ENCODE data around the gene ATPAF2.

Gene ATPAF2

DNA sequence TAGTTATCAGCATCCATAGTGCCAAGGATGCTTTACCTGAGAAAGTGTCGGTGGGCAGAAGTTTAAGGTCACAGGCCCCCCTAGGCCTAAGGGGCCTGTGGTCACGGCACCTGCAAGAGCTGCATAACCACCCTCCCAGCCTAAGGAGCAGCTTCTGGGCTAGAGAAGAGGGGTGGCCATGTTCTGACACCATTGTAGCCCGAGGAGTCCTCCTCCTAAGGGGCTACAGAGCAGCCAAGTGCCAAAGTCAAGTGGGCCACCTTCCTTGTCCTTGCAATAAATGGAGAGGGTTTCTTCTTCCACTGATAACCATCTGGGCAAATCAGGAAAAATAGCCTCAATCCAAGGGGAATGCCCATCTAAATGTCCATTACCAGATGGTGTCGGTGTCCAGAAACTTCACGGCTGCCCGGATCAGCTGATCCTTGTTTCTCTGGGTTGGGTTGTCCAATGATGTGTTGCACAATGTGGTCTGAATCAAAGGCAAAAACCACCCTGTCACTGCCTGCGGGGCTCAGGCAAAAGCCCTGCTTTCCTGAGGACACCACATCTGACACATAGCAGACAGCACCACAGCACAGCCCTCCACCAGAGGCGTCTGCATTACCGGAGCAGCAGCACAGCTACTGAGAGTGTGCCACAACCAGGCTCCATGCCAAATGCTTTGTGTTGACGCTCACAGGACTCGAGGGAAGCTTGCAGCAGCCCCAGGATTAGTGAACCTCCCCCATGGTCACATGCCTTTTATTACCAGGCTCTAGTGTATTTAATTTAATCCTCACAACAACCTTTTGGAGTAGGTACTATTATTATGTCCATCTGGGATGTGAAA lies 12.8 kb downstream of the ATPAF2 start:
- no peak overlapping the region for H2BK15ac ChIP-seq (ENCODE audit: low read depth, poor library complexity, severe bottlenecking)
- H3K4me3 ChIP-seq (ENCODE audit: insufficient read depth in 1 of 2, low read depth in 1 of 2, low read length in 2 of 2), result peak overlapping the region in 1 of 2 experiments; percentile 31
- no peaks in the 10 kb centered on the region for H3K27me3 ChIP-seq (ENCODE audit: control insufficient read depth in 1 of 2, insufficient read depth in 1 of 2, low read length in 2 of 2)
- H3K79me1 ChIP-seq (replicated peaks; ENCODE audit: low read length, poor library complexity, severe bottlenecking), result peaks cover 16% of the 10 kb centered on the region
- peaks cover 17 to 27% of the 10 kb centered on the region in 2 experiments for H3K36me3 ChIP-seq (ENCODE audit: control insufficient read depth in 1 of 2, insufficient read depth in 2 of 2, low read depth in 1 of 2, low read length in 2 of 2)
- no peak overlapping the region for H3K4me2 ChIP-seq (ENCODE audit: low read length, poor library complexity, severe bottlenecking)
- H3K9ac ChIP-seq (ENCODE audit: low read length), result peak overlapping the region; percentile 60
- no peak overlapping the region for H2BK5ac ChIP-seq (ENCODE audit: low read depth, low read length, poor library complexity, severe bottlenecking)
- H3K4me1 ChIP-seq (ENCODE audit: control insufficient read depth, insufficient read depth, low read depth, low read length), result peaks cover 4% of the 10 kb centered on the region
- H3K9me3 ChIP-seq (ENCODE audit: control insufficient read depth, low read length), result no peaks in the 10 kb centered on the region
- no peak overlapping the region for H2AFZ ChIP-seq (ENCODE audit: low read depth, low read length)
- H3K23ac ChIP-seq (ENCODE audit: low read length in 2 of 2), result no peak overlapping the region
- DNase-seq, result peak; percentile 75
- no peak overlapping the region for H2AK5ac ChIP-seq (ENCODE audit: low read length, severe bottlenecking)
- H3K18ac ChIP-seq (ENCODE audit: low read depth in 1 of 2, low read length in 2 of 2), result no peak overlapping the region
- H3K14ac ChIP-seq (ENCODE audit: low read length in 2 of 2), result no peak overlapping the region
- no peak overlapping the region for H2BK12ac ChIP-seq (ENCODE audit: low read length in 2 of 2)
- H4K8ac ChIP-seq (ENCODE audit: low read length), result no peak overlapping the region
- no peak overlapping the region for H3K4ac ChIP-seq (ENCODE audit: low read depth in 1 of 2, low read length in 2 of 2)
- no peak overlapping the region for H4K91ac ChIP-seq (ENCODE audit: low read length)
- H3K27ac ChIP-seq (ENCODE audit: low read length, poor library complexity, severe bottlenecking), result no peak overlapping the region
- 88% methylated on average over 11 of the region's 11 CpGs for WGBS
- H2BK120ac ChIP-seq (ENCODE audit: low read depth, low read length), result no peak overlapping the region

DNA sequence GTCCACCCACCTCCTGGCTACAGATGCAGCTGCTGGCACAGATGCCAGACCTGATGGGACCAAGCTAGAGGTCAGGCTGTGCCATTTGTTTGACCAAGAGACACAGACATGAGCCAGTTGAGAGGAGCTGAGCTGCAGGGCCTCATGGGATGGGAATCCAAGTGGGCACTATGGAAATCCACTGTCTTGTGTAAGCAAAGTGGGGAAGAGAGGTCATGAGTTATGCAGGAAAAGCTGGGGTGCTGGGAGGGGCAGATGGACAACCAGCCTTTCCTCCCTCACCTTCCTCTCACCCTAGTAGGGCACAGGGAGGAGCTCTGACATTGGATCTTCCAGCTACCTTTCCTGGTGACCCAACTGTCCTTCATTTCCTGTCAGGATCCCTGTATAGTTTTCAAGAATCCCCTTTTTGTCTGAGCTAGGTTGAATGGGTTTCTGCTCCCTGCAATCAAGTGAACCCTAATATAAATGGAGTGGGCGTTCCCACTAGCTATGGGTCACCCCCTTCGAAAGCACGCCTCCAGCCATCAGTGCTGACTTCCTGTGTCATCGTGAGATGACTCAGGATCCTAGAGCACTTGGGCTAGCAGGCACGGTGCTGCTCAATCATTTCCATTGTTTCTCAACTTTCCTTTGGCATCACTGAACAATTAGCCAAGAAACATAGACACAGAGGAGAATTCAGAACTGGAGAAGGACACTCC lies 13.6 kb downstream of the ATPAF2 start:
- no peak overlapping the region for H4K8ac ChIP-seq (ENCODE audit: low read length)
- peak; percentile 78 for DNase-seq
- no peak overlapping the region for H2BK12ac ChIP-seq (ENCODE audit: low read length in 2 of 2)
- no peaks in the 10 kb centered on the region for H3K27me3 ChIP-seq (ENCODE audit: control insufficient read depth in 1 of 2, insufficient read depth in 1 of 2, low read length in 2 of 2)
- H2BK120ac ChIP-seq (ENCODE audit: low read depth, low read length), result no peak overlapping the region
- H3K23ac ChIP-seq (ENCODE audit: low read length in 2 of 2), result no peak overlapping the region
- no peak overlapping the region for H2AFZ ChIP-seq (ENCODE audit: low read depth, low read length)
- no peak overlapping the region for H2BK15ac ChIP-seq (ENCODE audit: low read depth, poor library complexity, severe bottlenecking)
- H3K79me1 ChIP-seq (replicated peaks; ENCODE audit: low read length, poor library complexity, severe bottlenecking), result peaks cover 16% of the 10 kb centered on the region
- peaks cover 18 to 31% of the 10 kb centered on the region in 2 experiments for H3K36me3 ChIP-seq (ENCODE audit: control insufficient read depth in 1 of 2, insufficient read depth in 2 of 2, low read depth in 1 of 2, low read length in 2 of 2)
- H3K4me3 ChIP-seq (ENCODE audit: insufficient read depth in 1 of 2, low read depth in 1 of 2, low read length in 2 of 2), result peak overlapping the region in 1 of 2 experiments; percentile 31
- H3K4ac ChIP-seq (ENCODE audit: low read depth in 1 of 2, low read length in 2 of 2), result no peak overlapping the region
- WGBS, result 44% methylated on average over 5 of the region's 5 CpGs
- H2AK5ac ChIP-seq (ENCODE audit: low read length, severe bottlenecking), result no peak overlapping the region
- H3K27ac ChIP-seq (ENCODE audit: low read length, poor library complexity, severe bottlenecking), result no peak overlapping the region
- no peak overlapping the region for H3K18ac ChIP-seq (ENCODE audit: low read depth in 1 of 2, low read length in 2 of 2)
- no peak overlapping the region for H2BK5ac ChIP-seq (ENCODE audit: low read depth, low read length, poor library complexity, severe bottlenecking)
- H3K14ac ChIP-seq (ENCODE audit: low read length in 2 of 2), result no peak overlapping the region
- no peak overlapping the region for H4K91ac ChIP-seq (ENCODE audit: low read length)
- H3K4me1 ChIP-seq (ENCODE audit: control insufficient read depth, insufficient read depth, low read depth, low read length), result peaks cover 4% of the 10 kb centered on the region
- H3K9me3 ChIP-seq (ENCODE audit: control insufficient read depth, low read length), result no peaks in the 10 kb centered on the region
- H3K4me2 ChIP-seq (ENCODE audit: low read length, poor library complexity, severe bottlenecking), result no peak overlapping the region
- peak overlapping the region; percentile 60 for H3K9ac ChIP-seq (ENCODE audit: low read length)

DNA sequence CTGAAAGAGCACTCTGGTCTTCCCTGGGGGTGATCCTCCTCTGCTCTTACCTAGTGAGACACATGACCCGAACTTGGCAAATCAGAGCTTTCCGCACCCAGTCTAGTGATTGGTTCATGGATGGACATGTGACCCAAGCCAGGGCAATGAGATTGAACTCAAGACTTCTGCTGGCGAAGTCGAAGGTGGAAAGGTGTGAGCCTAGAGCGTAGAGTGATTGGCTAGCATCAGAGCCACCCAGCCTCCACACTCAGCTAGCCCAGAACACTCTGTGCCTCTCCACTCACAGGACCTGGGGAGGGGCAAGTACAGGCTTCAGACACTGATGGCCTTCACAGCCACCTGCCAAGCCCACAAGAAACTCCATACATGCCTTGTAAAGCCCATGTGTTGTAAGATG lies 17.6 kb downstream of the ATPAF2 start:
- H3K9ac ChIP-seq (ENCODE audit: low read length), result no peak overlapping the region
- WGBS, result 98% methylated on average over 5 of the region's 5 CpGs
- peaks cover 4% of the 10 kb centered on the region for H3K79me1 ChIP-seq (replicated peaks; ENCODE audit: low read length, poor library complexity, severe bottlenecking)
- no peaks in the 10 kb centered on the region for H3K9me3 ChIP-seq (ENCODE audit: control insufficient read depth, low read length)
- no peak overlapping the region for H2BK15ac ChIP-seq (ENCODE audit: low read depth, poor library complexity, severe bottlenecking)
- H3K4me1 ChIP-seq (ENCODE audit: control insufficient read depth, insufficient read depth, low read depth, low read length), result peaks cover 15% of the 10 kb centered on the region
- no peak overlapping the region for H3K4ac ChIP-seq (ENCODE audit: low read depth in 1 of 2, low read length in 2 of 2)
- no peak overlapping the region for H3K23ac ChIP-seq (ENCODE audit: low read length in 2 of 2)
- H2BK5ac ChIP-seq (ENCODE audit: low read depth, low read length, poor library complexity, severe bottlenecking), result no peak overlapping the region
- H3K18ac ChIP-seq (ENCODE audit: low read depth in 1 of 2, low read length in 2 of 2), result no peak overlapping the region
- H3K27ac ChIP-seq (ENCODE audit: low read length, poor library complexity, severe bottlenecking), result no peak overlapping the region
- no peak for DNase-seq
- no peak overlapping the region for H3K4me2 ChIP-seq (ENCODE audit: low read length, poor library complexity, severe bottlenecking)
- no peak overlapping the region for H4K91ac ChIP-seq (ENCODE audit: low read length)
- no peak overlapping the region for H2AFZ ChIP-seq (ENCODE audit: low read depth, low read length)
- no peaks in the 10 kb centered on the region for H3K27me3 ChIP-seq (ENCODE audit: control insufficient read depth in 1 of 2, insufficient read depth in 1 of 2, low read length in 2 of 2)
- peaks cover 16 to 42% of the 10 kb centered on the region in 2 experiments for H3K36me3 ChIP-seq (ENCODE audit: control insufficient read depth in 1 of 2, insufficient read depth in 2 of 2, low read depth in 1 of 2, low read length in 2 of 2)
- H4K8ac ChIP-seq (ENCODE audit: low read length), result no peak overlapping the region
- H3K4me3 ChIP-seq (ENCODE audit: insufficient read depth in 1 of 2, low read depth in 1 of 2, low read length in 2 of 2), result no peak overlapping the region
- H2BK120ac ChIP-seq (ENCODE audit: low read depth, low read length), result no peak overlapping the region
- no peak overlapping the region for H2AK5ac ChIP-seq (ENCODE audit: low read length, severe bottlenecking)
- no peak overlapping the region for H2BK12ac ChIP-seq (ENCODE audit: low read length in 2 of 2)
- H3K14ac ChIP-seq (ENCODE audit: low read length in 2 of 2), result no peak overlapping the region

DNA sequence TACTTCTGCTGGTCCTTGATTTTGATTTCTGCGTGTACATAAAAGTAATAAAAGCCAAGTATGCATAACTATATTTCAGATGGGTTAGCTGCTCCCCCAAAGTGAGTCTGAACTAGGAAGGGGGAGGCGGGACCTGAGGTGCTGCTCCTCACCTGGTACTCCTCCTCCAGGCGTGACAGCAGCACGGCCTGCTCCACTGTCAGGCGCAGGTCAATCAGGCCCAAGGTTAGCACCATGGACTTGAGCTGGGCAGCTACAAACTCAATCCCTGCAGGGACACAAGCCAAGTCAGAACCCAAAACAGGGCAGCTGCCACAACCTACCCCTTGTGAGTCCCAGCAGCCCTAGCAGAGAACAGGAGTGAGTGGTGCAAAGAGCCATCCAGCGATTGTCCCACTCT lies 18.0 kb downstream of the ATPAF2 start:
- no peak overlapping the region for H4K8ac ChIP-seq (ENCODE audit: low read length)
- no peak overlapping the region for H3K4ac ChIP-seq (ENCODE audit: low read depth in 1 of 2, low read length in 2 of 2)
- no peak overlapping the region for H2AFZ ChIP-seq (ENCODE audit: low read depth, low read length)
- WGBS, result over 99% methylated on average over 6 of the region's 6 CpGs
- peaks cover 13% of the 10 kb centered on the region for H3K4me1 ChIP-seq (ENCODE audit: control insufficient read depth, insufficient read depth, low read depth, low read length)
- H3K14ac ChIP-seq (ENCODE audit: low read length in 2 of 2), result no peak overlapping the region
- H3K27ac ChIP-seq (ENCODE audit: low read length, poor library complexity, severe bottlenecking), result no peak overlapping the region
- peaks cover 3% of the 10 kb centered on the region for H3K79me1 ChIP-seq (replicated peaks; ENCODE audit: low read length, poor library complexity, severe bottlenecking)
- H3K9ac ChIP-seq (ENCODE audit: low read length), result no peak overlapping the region
- no peak overlapping the region for H2BK15ac ChIP-seq (ENCODE audit: low read depth, poor library complexity, severe bottlenecking)
- no peak overlapping the region for H2BK5ac ChIP-seq (ENCODE audit: low read depth, low read length, poor library complexity, severe bottlenecking)
- H2BK120ac ChIP-seq (ENCODE audit: low read depth, low read length), result no peak overlapping the region
- no peak overlapping the region for H4K91ac ChIP-seq (ENCODE audit: low read length)
- DNase-seq, result no peak
- H3K27me3 ChIP-seq (ENCODE audit: control insufficient read depth in 1 of 2, insufficient read depth in 1 of 2, low read length in 2 of 2), result no peaks in the 10 kb centered on the region
- no peak overlapping the region for H3K23ac ChIP-seq (ENCODE audit: low read length in 2 of 2)
- H3K36me3 ChIP-seq (ENCODE audit: control insufficient read depth in 1 of 2, insufficient read depth in 2 of 2, low read depth in 1 of 2, low read length in 2 of 2), result peaks cover 16 to 39% of the 10 kb centered on the region in 2 experiments
- H3K4me3 ChIP-seq (ENCODE audit: insufficient read depth in 1 of 2, low read depth in 1 of 2, low read length in 2 of 2), result no peak overlapping the region
- no peak overlapping the region for H2AK5ac ChIP-seq (ENCODE audit: low read length, severe bottlenecking)
- H2BK12ac ChIP-seq (ENCODE audit: low read length in 2 of 2), result no peak overlapping the region
- H3K9me3 ChIP-seq (ENCODE audit: control insufficient read depth, low read length), result no peaks in the 10 kb centered on the region
- H3K4me2 ChIP-seq (ENCODE audit: low read length, poor library complexity, severe bottlenecking), result no peak overlapping the region
- H3K18ac ChIP-seq (ENCODE audit: low read depth in 1 of 2, low read length in 2 of 2), result no peak overlapping the region

Measured in mesenchymal stem cell (in vitro differentiated cells and primary cell).